ENCODE results near the gene CTRB1.

GRCh38 chr16:75222271-75222783, 3.5 kb downstream of the CTRB1 start:
- TF ChIP-seq CTCF (IDR thresholded peaks at IDR 0.05) = no peak
- no peak for TF ChIP-seq RFX5 (IDR thresholded peaks at IDR 0.05)
- no peak for TF ChIP-seq MYC (IDR thresholded peaks at IDR 0.05; ENCODE audit: borderline replicate concordance, low read length)
- no peak for TF ChIP-seq HOXA7 (CRISPR knock-in tag; IDR thresholded peaks at IDR 0.05)
- TF ChIP-seq CBX8 (IDR thresholded peaks at IDR 0.05) = no peak

All from A549 (cell line).